ENCODE results near the gene UBE2D2. TPM values are rescaled to one million over a fixed set of nuclear protein-coding genes. Genes with fewer than 3 reads are reported as not detected.
"Not testable (repeated sequence)": the region's sequence is repeated elsewhere in the genome, so short reads cannot be mapped to it uniquely, and the experiment has no call there.

UBE2D2 gene
- total RNA-seq, 1 experiment from 2014 or later, result 105 TPM

- no peaks in the 10 kb centered on the region for H3K9me3 ChIP-seq (ENCODE audit: low read length)
- H4K20me1 ChIP-seq (ENCODE audit: insufficient read depth, low read depth, low read length), result peaks cover 29% of the 10 kb centered on the region; the same call in 1 of the 2 replicates
- no peak overlapping the region for H3K4me2 ChIP-seq (ENCODE audit: low read depth, low read length, poor library complexity, severe bottlenecking)
- no peak for DNase-seq
- H3K79me2 ChIP-seq (ENCODE audit: low read length), result peaks cover 99% of the 10 kb centered on the region
- H3K9ac ChIP-seq (ENCODE audit: low read length), result no peak overlapping the region
- H3K9me2 ChIP-seq (replicated peaks; ENCODE audit: insufficient read depth, low read length), result no peaks in the 10 kb centered on the region
- H3K27me3 ChIP-seq (ENCODE audit: low read length), result no peaks in the 10 kb centered on the region
- peaks cover 3% of the 10 kb centered on the region for H3K4me1 ChIP-seq (ENCODE audit: low read length)
- H3K4me3 ChIP-seq (ENCODE audit: low read length), result no peak overlapping the region
- no peak overlapping the region for H3K27ac ChIP-seq (ENCODE audit: low read length)
- H2AFZ ChIP-seq (ENCODE audit: low read length), result no peak overlapping the region
- H3K36me3 ChIP-seq (ENCODE audit: insufficient read depth, low read length), result no peaks in the 10 kb centered on the region; the same call in 1 of the 2 replicates
Observed at GRCh38 chr5:139584137-139584536, 23.0 kb downstream of the UBE2D2 start.

DNA sequence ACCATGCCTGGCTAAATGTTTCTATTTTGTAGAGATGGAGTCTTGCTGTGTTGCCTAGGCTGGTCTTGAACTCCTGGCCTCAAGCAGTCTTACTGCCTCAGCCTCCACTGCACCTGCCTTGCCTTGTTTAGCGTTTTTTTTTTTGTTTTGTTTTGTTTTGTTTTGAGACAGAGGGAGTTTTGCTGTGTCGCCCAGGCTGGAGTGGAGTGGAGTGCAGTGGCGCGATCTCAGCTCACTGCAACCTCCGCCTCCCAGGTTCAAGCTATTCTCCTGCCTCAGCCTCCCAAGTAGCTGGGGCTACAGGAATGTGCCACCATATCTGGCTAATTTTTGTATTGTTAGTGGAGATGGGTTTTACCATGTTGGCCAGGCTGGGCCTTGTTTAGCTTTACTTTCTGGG is 27.0 kb downstream of the UBE2D2 start:
- not testable (repeated sequence) for H3K36me3 ChIP-seq (ENCODE audit: insufficient read depth, low read length); H2AFZ ChIP-seq (ENCODE audit: low read length); H3K9ac ChIP-seq (ENCODE audit: low read length); DNase-seq; H3K9me2 ChIP-seq (replicated peaks; ENCODE audit: insufficient read depth, low read length); H3K9me3 ChIP-seq (ENCODE audit: low read length); H3K27me3 ChIP-seq (ENCODE audit: low read length); H3K4me2 ChIP-seq (ENCODE audit: low read depth, low read length, poor library complexity, severe bottlenecking); H3K27ac ChIP-seq (ENCODE audit: low read length); H3K4me3 ChIP-seq (ENCODE audit: low read length)
- peaks cover 98% of the 10 kb centered on the region for H3K79me2 ChIP-seq (ENCODE audit: low read length)
- H3K4me1 ChIP-seq (ENCODE audit: low read length), result peaks cover 15% of the 10 kb centered on the region
- peaks cover 18% of the 10 kb centered on the region; the same call in 1 of the 2 replicates for H4K20me1 ChIP-seq (ENCODE audit: insufficient read depth, low read depth, low read length)

GRCh38 chr5:139588962-139589361 is 27.8 kb downstream of the UBE2D2 start:
- DNase-seq, result no peak
- H3K36me3 ChIP-seq (ENCODE audit: insufficient read depth, low read length), result no peaks in the 10 kb centered on the region; the same call in 1 of the 2 replicates

GRCh38 chr5:139592289-139592688 is 31.1 kb downstream of the UBE2D2 start:
- H3K9me2 ChIP-seq (replicated peaks; ENCODE audit: insufficient read depth, low read length), result no peaks in the 10 kb centered on the region
- H3K36me3 ChIP-seq (ENCODE audit: insufficient read depth, low read length), result no peaks in the 10 kb centered on the region
- no peak overlapping the region for H3K27ac ChIP-seq (ENCODE audit: low read length)
- H3K4me2 ChIP-seq (ENCODE audit: low read depth, low read length, poor library complexity, severe bottlenecking), result no peak overlapping the region
- H3K9ac ChIP-seq (ENCODE audit: low read length), result no peak overlapping the region
- H3K79me2 ChIP-seq (ENCODE audit: low read length), result peaks cover 95% of the 10 kb centered on the region
- H2AFZ ChIP-seq (ENCODE audit: low read length), result no peak overlapping the region
- DNase-seq, result peak; percentile 55
- H3K27me3 ChIP-seq (ENCODE audit: low read length), result no peaks in the 10 kb centered on the region
- no peaks in the 10 kb centered on the region for H3K9me3 ChIP-seq (ENCODE audit: low read length)
- H3K4me1 ChIP-seq (ENCODE audit: low read length), result peaks cover 22% of the 10 kb centered on the region
- H4K20me1 ChIP-seq (ENCODE audit: insufficient read depth, low read depth, low read length), result peaks cover 10% of the 10 kb centered on the region; the same call in 1 of the 2 replicates
- H3K4me3 ChIP-seq (ENCODE audit: low read length), result no peak overlapping the region

More at GRCh38 chr5:139588962-139589361, 27.8 kb downstream of the UBE2D2 start:
- Histone ChIP-seq H3K9me3 (ENCODE audit: low read length) (no peaks in the 10 kb centered on the region), H3K27me3 (ENCODE audit: low read length) (no peaks in the 10 kb centered on the region), H3K27ac (ENCODE audit: low read length) (no peak overlapping the region), H4K20me1 (ENCODE audit: insufficient read depth, low read depth, low read length) (peaks cover 18% of the 10 kb centered on the region; the same call in 1 of the 2 replicates), H3K9ac (ENCODE audit: low read length) (no peak overlapping the region), H3K4me1 (ENCODE audit: low read length) (peaks cover 21% of the 10 kb centered on the region), H3K4me2 (ENCODE audit: low read depth, low read length, poor library complexity, severe bottlenecking) (no peak overlapping the region), H3K4me3 (ENCODE audit: low read length) (no peak overlapping the region), H3K9me2 (replicated peaks; ENCODE audit: insufficient read depth, low read length) (no peaks in the 10 kb centered on the region), H3K79me2 (ENCODE audit: low read length) (peaks cover 97% of the 10 kb centered on the region), H2AFZ (ENCODE audit: low read length) (no peak overlapping the region)

GRCh38 chr5:139593076-139593475 is 31.9 kb downstream of the UBE2D2 start:
- H2AFZ ChIP-seq (ENCODE audit: low read length); H3K9ac ChIP-seq (ENCODE audit: low read length); DNase-seq; H3K27ac ChIP-seq (ENCODE audit: low read length); H3K9me2 ChIP-seq (replicated peaks; ENCODE audit: insufficient read depth, low read length); H3K9me3 ChIP-seq (ENCODE audit: low read length); H3K27me3 ChIP-seq (ENCODE audit: low read length); H3K36me3 ChIP-seq (ENCODE audit: insufficient read depth, low read length); H3K4me3 ChIP-seq (ENCODE audit: low read length); H3K4me2 ChIP-seq (ENCODE audit: low read depth, low read length, poor library complexity, severe bottlenecking): not testable (repeated sequence)
- Histone ChIP-seq H3K79me2 (ENCODE audit: low read length) (peaks cover 95% of the 10 kb centered on the region), H4K20me1 (ENCODE audit: insufficient read depth, low read depth, low read length) (peaks cover 12% of the 10 kb centered on the region; the same call in 1 of the 2 replicates), H3K4me1 (ENCODE audit: low read length) (peaks cover 22% of the 10 kb centered on the region)

DNA sequence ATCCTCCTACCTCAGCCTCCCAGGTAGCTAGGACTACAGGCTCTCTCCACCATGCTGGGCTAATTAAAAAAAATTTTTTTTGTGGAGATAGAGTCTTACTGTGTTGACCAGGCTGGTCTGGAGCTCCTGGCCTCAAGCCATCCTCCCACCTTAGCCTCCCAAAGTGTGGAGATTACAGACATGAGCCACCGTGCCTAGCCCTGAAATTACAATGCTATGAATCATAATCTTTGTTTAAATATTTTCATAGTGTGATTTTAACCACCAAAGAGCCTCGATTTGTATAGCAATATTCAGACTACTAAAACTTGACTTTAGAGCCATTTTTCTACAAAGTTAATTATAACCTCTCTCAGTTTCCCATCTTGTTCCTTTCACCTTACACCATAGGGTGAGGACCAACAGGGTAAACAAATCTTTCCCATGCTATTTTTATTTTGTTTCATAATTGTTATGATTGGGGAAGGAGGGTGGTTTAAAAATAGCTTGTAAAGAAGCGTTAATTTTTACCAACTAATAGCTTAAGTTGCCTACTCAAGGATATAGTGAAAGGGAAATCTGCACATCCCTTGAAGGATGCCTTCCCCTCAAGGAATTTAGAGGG is 32.7 kb downstream of the UBE2D2 start:
- Histone ChIP-seq H3K27me3 (ENCODE audit: low read length) (no peaks in the 10 kb centered on the region), H3K9ac (ENCODE audit: low read length) (no peak overlapping the region), H3K4me1 (ENCODE audit: low read length) (peaks cover 22% of the 10 kb centered on the region), H2AFZ (ENCODE audit: low read length) (no peak overlapping the region), H3K9me2 (replicated peaks; ENCODE audit: insufficient read depth, low read length) (no peaks in the 10 kb centered on the region), H3K4me3 (ENCODE audit: low read length) (no peak overlapping the region), H3K4me2 (ENCODE audit: low read depth, low read length, poor library complexity, severe bottlenecking) (no peak overlapping the region), H3K9me3 (ENCODE audit: low read length) (no peaks in the 10 kb centered on the region), H3K36me3 (ENCODE audit: insufficient read depth, low read length) (no peaks in the 10 kb centered on the region), H3K79me2 (ENCODE audit: low read length) (peaks cover 95% of the 10 kb centered on the region), H3K27ac (ENCODE audit: low read length) (no peak overlapping the region), H4K20me1 (ENCODE audit: insufficient read depth, low read depth, low read length) (peaks cover 10% of the 10 kb centered on the region; the same call in 1 of the 2 replicates)
- DNase-seq, result no peak

GRCh38 chr5:139597134-139597533 is 36.0 kb downstream of the UBE2D2 start:
- Histone ChIP-seq H4K20me1 (ENCODE audit: insufficient read depth, low read depth, low read length) (peaks cover 17% of the 10 kb centered on the region; the same call in 1 of the 2 replicates), H3K79me2 (ENCODE audit: low read length) (peaks cover 88% of the 10 kb centered on the region), H2AFZ (ENCODE audit: low read length) (no peak overlapping the region), H3K4me3 (ENCODE audit: low read length) (no peak overlapping the region), H3K9me2 (replicated peaks; ENCODE audit: insufficient read depth, low read length) (no peaks in the 10 kb centered on the region), H3K9ac (ENCODE audit: low read length) (no peak overlapping the region), H3K27ac (ENCODE audit: low read length) (peak overlapping the region; percentile 31), H3K4me2 (ENCODE audit: low read depth, low read length, poor library complexity, severe bottlenecking) (no peak overlapping the region), H3K4me1 (ENCODE audit: low read length) (peaks cover 20% of the 10 kb centered on the region), H3K9me3 (ENCODE audit: low read length) (no peaks in the 10 kb centered on the region), H3K36me3 (ENCODE audit: insufficient read depth, low read length) (peaks cover 13% of the 10 kb centered on the region; the same call in 1 of the 2 replicates), H3K27me3 (ENCODE audit: low read length) (no peaks in the 10 kb centered on the region)
- DNase-seq, result no peak

- not testable (repeated sequence) for H3K4me2 ChIP-seq (ENCODE audit: low read depth, low read length, poor library complexity, severe bottlenecking); H3K9ac ChIP-seq (ENCODE audit: low read length); H3K9me2 ChIP-seq (replicated peaks; ENCODE audit: insufficient read depth, low read length); H3K27ac ChIP-seq (ENCODE audit: low read length); H3K4me3 ChIP-seq (ENCODE audit: low read length); H2AFZ ChIP-seq (ENCODE audit: low read length); H3K9me3 ChIP-seq (ENCODE audit: low read length); H3K27me3 ChIP-seq (ENCODE audit: low read length); DNase-seq
- Histone ChIP-seq H3K36me3 (ENCODE audit: insufficient read depth, low read length) (peaks cover 22% of the 10 kb centered on the region; the same call in 1 of the 2 replicates), H3K79me2 (ENCODE audit: low read length) (peaks cover 88% of the 10 kb centered on the region), H4K20me1 (ENCODE audit: insufficient read depth, low read depth, low read length) (peaks cover 15% of the 10 kb centered on the region; the same call in 1 of the 2 replicates), H3K4me1 (ENCODE audit: low read length) (peaks cover 17% of the 10 kb centered on the region)
Observed at GRCh38 chr5:139598601-139598965, 37.4 kb downstream of the UBE2D2 start.

All from Karpas-422 (cell line).